ENCODE results near the gene FTCDNL1.

DNA sequence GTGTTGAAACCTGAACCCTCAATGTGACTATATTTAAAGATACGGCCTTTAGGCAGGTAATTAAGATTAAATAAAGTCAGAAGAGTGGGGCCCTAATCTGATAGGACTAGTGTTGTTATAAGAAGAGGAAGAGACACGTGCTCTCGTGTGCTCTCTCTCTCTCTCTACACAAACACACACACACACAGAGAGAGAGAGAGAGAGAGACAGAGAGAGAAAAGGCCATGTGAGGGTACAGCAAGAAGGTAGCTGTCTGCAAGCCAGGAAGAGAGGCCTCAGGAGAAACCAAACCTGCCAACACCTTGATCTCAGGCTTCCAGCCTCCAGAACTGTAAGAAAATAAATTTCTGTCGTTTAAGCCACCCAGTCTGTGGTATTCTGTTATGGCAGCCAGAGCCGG lies 106.7 kb downstream of the FTCDNL1 start:
- TF ChIP-seq POLR2A (IDR thresholded peaks at IDR 0.05) (no peak), EP300 (IDR thresholded peaks at IDR 0.05) (no peak), POLR2AphosphoS5 (IDR thresholded peaks at IDR 0.05) (no peak)
- TF ChIP-seq, protein P1, sequence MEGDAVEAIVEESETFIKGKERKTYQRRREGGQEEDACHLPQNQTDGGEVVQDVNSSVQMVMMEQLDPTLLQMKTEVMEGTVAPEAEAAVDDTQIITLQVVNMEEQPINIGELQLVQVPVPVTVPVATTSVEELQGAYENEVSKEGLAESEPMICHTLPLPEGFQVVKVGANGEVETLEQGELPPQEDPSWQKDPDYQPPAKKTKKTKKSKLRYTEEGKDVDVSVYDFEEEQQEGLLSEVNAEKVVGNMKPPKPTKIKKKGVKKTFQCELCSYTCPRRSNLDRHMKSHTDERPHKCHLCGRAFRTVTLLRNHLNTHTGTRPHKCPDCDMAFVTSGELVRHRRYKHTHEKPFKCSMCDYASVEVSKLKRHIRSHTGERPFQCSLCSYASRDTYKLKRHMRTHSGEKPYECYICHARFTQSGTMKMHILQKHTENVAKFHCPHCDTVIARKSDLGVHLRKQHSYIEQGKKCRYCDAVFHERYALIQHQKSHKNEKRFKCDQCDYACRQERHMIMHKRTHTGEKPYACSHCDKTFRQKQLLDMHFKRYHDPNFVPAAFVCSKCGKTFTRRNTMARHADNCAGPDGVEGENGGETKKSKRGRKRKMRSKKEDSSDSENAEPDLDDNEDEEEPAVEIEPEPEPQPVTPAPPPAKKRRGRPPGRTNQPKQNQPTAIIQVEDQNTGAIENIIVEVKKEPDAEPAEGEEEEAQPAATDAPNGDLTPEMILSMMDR (IDR thresholded peaks at IDR 0.05): no peak
